ENCODE results near the gene FAM240A. TPM values are rescaled to one million over a fixed set of nuclear protein-coding genes. Genes with fewer than 3 reads are reported as not detected.
"Not testable (repeated sequence)": the region's sequence is repeated elsewhere in the genome, so short reads cannot be mapped to it uniquely, and the experiment has no call there.

Gene FAM240A
- total RNA-seq, 1 donor from 2014 or later = not detected

- ATAC-seq (no peak), DNase-seq (ENCODE audit: low spot score) (no peak)
- intact Hi-C loops (cut with DNase I) = no loop called here
Measured at GRCh38 chr3:46585799-46586693, 26.3 kb upstream of the FAM240A start.

GRCh38 chr3:46586738-46587246, 25.5 kb upstream of the FAM240A start:
- intact Hi-C loops (cut with DNase I) = no loop called here
- no peak for DNase-seq (ENCODE audit: low spot score)
- no peak for ATAC-seq

- ATAC-seq; DNase-seq (ENCODE audit: low spot score); intact Hi-C loops (cut with DNase I): not testable (repeated sequence)
Measured at GRCh38 chr3:46587268-46587667, 25.1 kb upstream of the FAM240A start.

- intact Hi-C loops (cut with DNase I) = no loop called here
- no peak for ATAC-seq
- no peak for DNase-seq (ENCODE audit: low spot score)
Measured at GRCh38 chr3:46593274-46593862, 19.0 kb upstream of the FAM240A start.

- intact Hi-C loops (cut with DNase I) = no loop called here
- DNase-seq (ENCODE audit: low spot score) = no peak
- ATAC-seq = no peak
Measured at GRCh38 chr3:46593979-46594378, 18.3 kb upstream of the FAM240A start.

GRCh38 chr3:46594723-46595122, 17.6 kb upstream of the FAM240A start:
- ATAC-seq = no peak
- DNase-seq (ENCODE audit: low spot score) = no peak

GRCh38 chr3:46595819-46596314, 16.5 kb upstream of the FAM240A start:
- ATAC-seq = no peak
- intact Hi-C loops (cut with DNase I) = no loop called here
- no peak for DNase-seq (ENCODE audit: low spot score)

More at GRCh38 chr3:46594723-46595122, 17.6 kb upstream of the FAM240A start:
- intact Hi-C loops (cut with DNase I) = no loop called here

- DNase-seq (ENCODE audit: low spot score) (no peak), ATAC-seq (no peak)
- intact Hi-C loops (cut with DNase I) = no loop called here
Measured at GRCh38 chr3:46599590-46599989, 12.7 kb upstream of the FAM240A start.

GRCh38 chr3:46603446-46604046, 8.8 kb upstream of the FAM240A start:
- intact Hi-C loops (cut with DNase I) = no loop called here

GRCh38 chr3:46604127-46604526, 8.2 kb upstream of the FAM240A start:
- no peak for DNase-seq (ENCODE audit: low spot score)
- intact Hi-C loops (cut with DNase I) = no loop called here
- no peak for ATAC-seq

More at GRCh38 chr3:46603446-46604046, 8.8 kb upstream of the FAM240A start:
- no peak for DNase-seq (ENCODE audit: low spot score)
- no peak for ATAC-seq

- intact Hi-C loops (cut with DNase I) = no loop called here
- DNase-seq (ENCODE audit: low spot score) (no peak), ATAC-seq (peak; percentile 66)
Measured at GRCh38 chr3:46607603-46608028, 4.7 kb upstream of the FAM240A start.

- DNase-seq (ENCODE audit: low spot score) (no peak), ATAC-seq (no peak)
- intact Hi-C loops (cut with DNase I) = no loop called here
Measured at GRCh38 chr3:46609212-46609721, 3.1 kb upstream of the FAM240A start.

GRCh38 chr3:46609944-46610722, 2.2 kb upstream of the FAM240A start:
- DNase-seq (ENCODE audit: low spot score) (no peak), ATAC-seq (no peak)
- intact Hi-C loops (cut with DNase I) = no loop called here

GRCh38 chr3:46613313-46614005, 1.1 kb downstream of the FAM240A start:
- no peak for DNase-seq (ENCODE audit: low spot score)

GRCh38 chr3:46614431-46614830, 2.1 kb downstream of the FAM240A start:
- intact Hi-C loops (cut with DNase I) = no loop called here
- no peak for ATAC-seq
- DNase-seq (ENCODE audit: low spot score) = no peak

More at GRCh38 chr3:46613313-46614005, 1.1 kb downstream of the FAM240A start:
- ATAC-seq = no peak
- intact Hi-C loops (cut with DNase I) = no loop called here

- DNase-seq (ENCODE audit: low spot score) (no peak), ATAC-seq (no peak)
- intact Hi-C loops (cut with DNase I) = no loop called here
Measured at GRCh38 chr3:46615050-46615775, 2.9 kb downstream of the FAM240A start.

GRCh38 chr3:46615976-46616375, 3.7 kb downstream of the FAM240A start:
- no peak for DNase-seq (ENCODE audit: low spot score)
- intact Hi-C loops (cut with DNase I) = no loop called here

More at GRCh38 chr3:46615976-46616375, 3.7 kb downstream of the FAM240A start:
- ATAC-seq = no peak

Measured in sciatic nerve (tissue), 2 donors.